Measurements from ENCODE around the gene UBE2I.

Gene UBE2I

GRCh38 chr16:1272453-1273198, 36.8 kb upstream of the UBE2I start:
- Histone ChIP-seq H3K4me3 (ENCODE audit: severe bottlenecking) (no peak overlapping the region), H3K27me3 (ENCODE audit: insufficient read depth, poor library complexity, severe bottlenecking) (peaks cover 11% of the 10 kb centered on the region)

GRCh38 chr16:1273816-1274215, 35.6 kb upstream of the UBE2I start:
- no peak overlapping the region for H3K4me3 ChIP-seq (ENCODE audit: severe bottlenecking)
- no peak for ATAC-seq (ENCODE audit: low read depth)
- H3K9me3 ChIP-seq (ENCODE audit: severe bottlenecking) = no peaks in the 10 kb centered on the region
- H3K36me3 ChIP-seq (ENCODE audit: low read depth) = no peaks in the 10 kb centered on the region
- peaks cover 11% of the 10 kb centered on the region for H3K27me3 ChIP-seq (ENCODE audit: insufficient read depth, poor library complexity, severe bottlenecking)
- H3K27ac ChIP-seq (ENCODE audit: poor library complexity, severe bottlenecking) = no peak overlapping the region
- no peak for DNase-seq (ENCODE audit: low spot score)
- no peak for TF ChIP-seq CTCF (IDR thresholded peaks at IDR 0.05; ENCODE audit: poor library complexity, severe bottlenecking)
- no peaks in the 10 kb centered on the region for H3K4me1 ChIP-seq (ENCODE audit: insufficient read depth, poor library complexity, severe bottlenecking)

More at GRCh38 chr16:1272453-1273198, 36.8 kb upstream of the UBE2I start:
- no peak for TF ChIP-seq CTCF (IDR thresholded peaks at IDR 0.05; ENCODE audit: poor library complexity, severe bottlenecking)
- H3K9me3 ChIP-seq (ENCODE audit: severe bottlenecking) = no peaks in the 10 kb centered on the region
- H3K27ac ChIP-seq (ENCODE audit: poor library complexity, severe bottlenecking) = no peak overlapping the region
- no peak for ATAC-seq (ENCODE audit: low read depth)
- no peaks in the 10 kb centered on the region for H3K36me3 ChIP-seq (ENCODE audit: low read depth)
- H3K4me1 ChIP-seq (ENCODE audit: insufficient read depth, poor library complexity, severe bottlenecking) = no peaks in the 10 kb centered on the region
- peak; percentile 47 for DNase-seq (ENCODE audit: low spot score)

GRCh38 chr16:1274767-1275166, 34.7 kb upstream of the UBE2I start:
- Histone ChIP-seq H3K36me3 (ENCODE audit: low read depth) (no peaks in the 10 kb centered on the region), H3K27me3 (ENCODE audit: insufficient read depth, poor library complexity, severe bottlenecking) (peaks cover 11% of the 10 kb centered on the region), H3K27ac (ENCODE audit: poor library complexity, severe bottlenecking) (no peak overlapping the region), H3K4me1 (ENCODE audit: insufficient read depth, poor library complexity, severe bottlenecking) (no peaks in the 10 kb centered on the region), H3K4me3 (ENCODE audit: severe bottlenecking) (no peak overlapping the region), H3K9me3 (ENCODE audit: severe bottlenecking) (no peaks in the 10 kb centered on the region)
- no peak for ATAC-seq (ENCODE audit: low read depth)
- TF ChIP-seq CTCF (IDR thresholded peaks at IDR 0.05; ENCODE audit: poor library complexity, severe bottlenecking) = no peak
- no peak for DNase-seq (ENCODE audit: low spot score)

- no peaks in the 10 kb centered on the region for H3K9me3 ChIP-seq (ENCODE audit: severe bottlenecking)
- no peak for ATAC-seq (ENCODE audit: low read depth)
- H3K36me3 ChIP-seq (ENCODE audit: low read depth) = no peaks in the 10 kb centered on the region
- H3K4me1 ChIP-seq (ENCODE audit: insufficient read depth, poor library complexity, severe bottlenecking) = no peaks in the 10 kb centered on the region
- no peak overlapping the region for H3K4me3 ChIP-seq (ENCODE audit: severe bottlenecking)
- H3K27ac ChIP-seq (ENCODE audit: poor library complexity, severe bottlenecking) = no peak overlapping the region
- no peak for TF ChIP-seq CTCF (IDR thresholded peaks at IDR 0.05; ENCODE audit: poor library complexity, severe bottlenecking)
- DNase-seq (ENCODE audit: low spot score) = peak; percentile 60
- peaks cover 6% of the 10 kb centered on the region for H3K27me3 ChIP-seq (ENCODE audit: insufficient read depth, poor library complexity, severe bottlenecking)
Observed at GRCh38 chr16:1275791-1276579, 33.5 kb upstream of the UBE2I start.

- H3K27me3 ChIP-seq (ENCODE audit: insufficient read depth, poor library complexity, severe bottlenecking) = peaks cover 6% of the 10 kb centered on the region
- H3K36me3 ChIP-seq (ENCODE audit: low read depth) = no peaks in the 10 kb centered on the region
- no peak for TF ChIP-seq CTCF (IDR thresholded peaks at IDR 0.05; ENCODE audit: poor library complexity, severe bottlenecking)
Observed at GRCh38 chr16:1276580-1276878, 32.9 kb upstream of the UBE2I start.

More at GRCh38 chr16:1276580-1276878, 32.9 kb upstream of the UBE2I start:
- H3K27ac ChIP-seq (ENCODE audit: poor library complexity, severe bottlenecking) = no peak overlapping the region
- no peak overlapping the region for H3K4me3 ChIP-seq (ENCODE audit: severe bottlenecking)
- no peaks in the 10 kb centered on the region for H3K4me1 ChIP-seq (ENCODE audit: insufficient read depth, poor library complexity, severe bottlenecking)
- DNase-seq (ENCODE audit: low spot score) (no peak), ATAC-seq (ENCODE audit: low read depth) (no peak)
- H3K9me3 ChIP-seq (ENCODE audit: severe bottlenecking) = no peaks in the 10 kb centered on the region
